NCI-H748 treated with DMSO at 0.1 percent for 48 hours (cell line): ENCODE measurements around the gene BEST4.
"Not testable (repeated sequence)": the region's sequence is repeated elsewhere in the genome, so short reads cannot be mapped to it uniquely, and the experiment has no call there.

Source experiments
- DNase-seq: peaks from one replicate; lab custom pipeline; 2025; lab: John Stamatoyannopoulos, UW

The BEST4 gene

DNA sequence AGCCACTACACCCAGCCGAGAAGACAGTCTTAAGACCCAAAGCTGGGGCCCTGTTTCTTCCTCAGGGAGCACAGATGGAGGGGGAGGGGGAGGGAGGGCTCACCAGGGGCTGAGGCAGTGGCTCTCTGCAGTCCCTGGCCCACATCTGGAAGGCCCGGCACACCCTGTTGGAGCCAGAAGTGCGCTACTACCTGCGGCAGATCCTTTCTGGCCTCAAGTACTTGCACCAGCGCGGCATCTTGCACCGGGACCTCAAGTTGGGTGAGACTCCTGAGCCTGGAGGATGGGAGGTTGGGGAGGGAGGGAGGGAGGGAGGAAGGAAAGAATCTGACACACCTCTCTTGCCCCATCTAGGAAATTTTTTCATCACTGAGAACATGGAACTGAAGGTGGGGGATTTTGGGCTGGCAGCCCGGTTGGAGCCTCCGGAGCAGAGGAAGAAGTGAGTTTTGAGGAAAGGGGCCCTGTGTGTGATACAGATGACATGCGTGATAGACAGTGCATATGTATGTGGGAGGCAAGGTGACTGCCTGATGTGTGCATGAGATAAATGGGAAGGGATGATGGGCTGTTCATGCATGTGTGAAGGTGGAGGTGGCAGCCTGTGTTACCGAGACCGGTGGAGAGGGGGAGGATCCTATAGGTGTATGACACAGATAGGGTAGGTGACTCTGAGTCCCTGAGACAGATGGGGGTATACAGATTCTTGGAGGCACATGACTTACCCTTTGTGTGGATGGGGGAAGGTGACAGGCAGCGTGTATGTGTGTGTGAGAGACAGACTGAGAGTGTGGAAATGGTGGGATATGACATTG, 13.7 kb upstream of the BEST4 start:
- DNase-seq = no peak

DNA sequence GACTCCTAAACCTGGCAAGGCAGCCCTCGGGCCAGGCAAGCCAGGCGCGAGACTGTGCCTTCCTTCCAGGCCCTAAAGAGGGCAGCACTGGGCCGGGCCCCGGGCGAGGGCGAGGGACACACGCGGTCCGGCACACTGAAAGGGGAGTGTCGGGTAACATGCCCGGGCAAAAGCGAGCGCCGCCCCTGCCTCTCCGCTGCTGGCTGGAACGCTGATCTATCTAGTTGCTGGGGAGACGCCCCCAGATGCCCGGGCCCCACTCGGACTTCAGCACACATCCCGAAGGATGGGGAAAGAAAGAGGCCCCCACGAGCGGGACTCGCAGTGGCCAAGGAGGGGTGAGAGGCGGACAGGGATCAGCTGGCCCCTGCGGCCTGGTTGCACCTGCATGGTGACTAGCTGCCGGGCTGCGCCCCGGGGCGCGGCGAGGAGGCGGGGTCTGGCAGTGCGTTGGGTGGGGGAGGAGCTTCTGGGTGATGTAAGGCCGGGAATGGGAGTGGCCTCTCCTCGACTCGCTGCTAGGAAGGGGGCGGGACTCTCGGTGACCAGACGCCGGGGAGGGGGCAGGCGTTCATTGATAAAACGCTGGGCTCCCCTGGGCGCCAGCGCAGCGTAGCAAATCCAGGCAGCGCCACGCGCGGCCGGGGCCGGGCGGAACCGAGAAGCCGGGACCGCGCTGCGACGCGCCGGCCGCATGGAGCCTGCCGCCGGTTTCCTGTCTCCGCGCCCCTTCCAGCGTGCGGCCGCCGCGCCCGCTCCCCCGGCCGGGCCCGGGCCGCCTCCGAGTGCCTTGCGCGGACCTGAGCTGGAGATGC, 12.0 kb upstream of the BEST4 start, which contains the start of gene PLK3:
Gene PLK3 (plus strand): TSS at position 608 of the 815 bp plus-strand sequence. CDS start 87 bp downstream, at position 695.
- peak; percentile 95 for DNase-seq

GRCh38 chr1:44798481-44799365, 10.8 kb upstream of the BEST4 start:
- DNase-seq = peak; percentile 69

GRCh38 chr1:44797886-44798285, 9.9 kb upstream of the BEST4 start:
- DNase-seq = not testable (repeated sequence)

DNA sequence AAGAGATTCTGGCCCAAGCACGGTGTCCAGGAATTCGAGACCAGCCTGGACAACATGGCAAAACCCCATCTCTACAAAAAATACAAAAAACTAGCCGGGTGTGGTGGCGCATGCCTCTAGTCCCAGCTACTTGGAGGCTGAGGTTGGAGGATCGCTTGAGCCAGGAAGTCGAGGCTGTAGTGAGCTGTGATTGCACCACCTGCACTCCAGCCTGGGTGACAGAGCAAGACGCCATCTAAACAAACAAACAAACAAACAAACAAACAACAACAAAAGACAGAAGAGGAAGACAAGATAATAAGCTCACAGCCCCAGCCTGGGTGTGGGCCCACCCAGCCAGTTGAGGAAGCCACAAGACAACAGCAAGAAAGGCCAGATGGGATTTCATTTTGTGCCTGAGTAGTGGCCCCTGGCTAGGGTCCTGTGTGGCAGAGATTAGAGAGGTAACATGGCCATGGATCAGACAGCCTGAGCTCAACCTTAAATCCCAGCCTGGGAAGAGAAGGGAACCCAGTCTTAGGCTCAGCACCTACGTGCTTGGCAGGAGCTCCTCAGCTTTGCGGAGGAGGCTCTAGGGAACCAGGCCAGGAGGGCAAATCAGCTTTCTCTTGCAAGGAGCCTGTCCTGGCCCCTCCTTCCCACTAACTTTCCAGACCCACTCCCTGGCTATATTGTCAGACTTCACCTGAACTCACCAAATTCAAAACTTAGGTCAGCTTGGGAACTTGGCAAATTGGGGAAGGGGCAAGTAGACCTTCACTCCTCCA, 4.9 kb upstream of the BEST4 start:
- DNase-seq = no peak

- DNase-seq = no peak
Measured at GRCh38 chr1:44790968-44791801, 3.2 kb upstream of the BEST4 start.

- DNase-seq = no peak
Measured at GRCh38 chr1:44787506-44787905, 464 bp downstream of the BEST4 start.

GRCh38 chr1:44786841-44787426, 1.0 kb downstream of the BEST4 start:
- DNase-seq = no peak

GRCh38 chr1:44786138-44786840, 1.7 kb downstream of the BEST4 start:
- no peak for DNase-seq

DNA sequence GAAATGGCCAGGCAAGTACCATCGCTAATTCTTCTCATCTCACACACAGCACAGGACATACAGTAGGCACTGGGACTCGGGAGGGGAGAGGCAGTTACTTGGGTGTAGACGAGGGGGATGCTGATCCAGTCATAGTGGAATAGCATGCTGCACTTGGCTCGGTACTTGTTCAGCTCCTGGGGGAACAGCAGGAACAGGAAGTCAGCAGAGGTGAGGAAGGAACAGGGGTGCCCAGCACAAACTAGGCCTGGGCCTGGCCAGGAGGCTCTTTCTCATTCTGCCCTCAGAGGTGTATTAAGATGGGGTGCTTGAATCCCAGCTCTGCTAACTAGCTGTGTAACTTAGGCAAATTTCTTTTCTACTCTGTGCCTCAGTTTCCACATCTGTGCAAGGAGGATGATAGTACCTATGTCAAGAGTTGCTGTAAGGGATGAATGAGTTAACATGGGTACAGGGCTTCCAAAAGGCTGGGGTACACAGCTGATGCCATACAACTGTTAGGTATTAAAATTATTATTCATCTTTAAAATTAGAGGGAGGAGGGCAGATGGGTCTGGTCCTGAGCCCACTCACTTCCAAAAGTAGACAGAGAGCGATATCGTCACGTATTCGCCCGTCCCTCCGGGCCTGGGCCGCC, 2.4 kb downstream of the BEST4 start:
- no peak for DNase-seq

DNA sequence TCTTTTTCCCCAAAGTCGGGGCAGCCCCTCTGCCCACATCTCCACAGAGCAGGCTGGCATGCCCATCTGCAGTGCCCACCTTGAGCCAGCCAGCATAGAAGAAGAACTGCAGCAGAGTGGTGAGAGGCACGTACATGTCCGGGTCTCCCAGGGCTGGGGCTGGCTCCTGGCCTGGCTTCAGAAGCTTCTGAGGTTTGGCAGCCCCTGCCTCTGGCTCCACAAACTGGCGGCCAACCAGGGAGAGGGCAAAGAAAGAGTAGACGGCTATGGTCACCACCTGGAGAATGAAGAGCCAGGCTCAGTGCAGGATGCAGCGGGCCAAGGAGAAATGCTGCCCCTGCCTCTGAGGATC, 3.0 kb downstream of the BEST4 start:
- no peak for DNase-seq

DNA sequence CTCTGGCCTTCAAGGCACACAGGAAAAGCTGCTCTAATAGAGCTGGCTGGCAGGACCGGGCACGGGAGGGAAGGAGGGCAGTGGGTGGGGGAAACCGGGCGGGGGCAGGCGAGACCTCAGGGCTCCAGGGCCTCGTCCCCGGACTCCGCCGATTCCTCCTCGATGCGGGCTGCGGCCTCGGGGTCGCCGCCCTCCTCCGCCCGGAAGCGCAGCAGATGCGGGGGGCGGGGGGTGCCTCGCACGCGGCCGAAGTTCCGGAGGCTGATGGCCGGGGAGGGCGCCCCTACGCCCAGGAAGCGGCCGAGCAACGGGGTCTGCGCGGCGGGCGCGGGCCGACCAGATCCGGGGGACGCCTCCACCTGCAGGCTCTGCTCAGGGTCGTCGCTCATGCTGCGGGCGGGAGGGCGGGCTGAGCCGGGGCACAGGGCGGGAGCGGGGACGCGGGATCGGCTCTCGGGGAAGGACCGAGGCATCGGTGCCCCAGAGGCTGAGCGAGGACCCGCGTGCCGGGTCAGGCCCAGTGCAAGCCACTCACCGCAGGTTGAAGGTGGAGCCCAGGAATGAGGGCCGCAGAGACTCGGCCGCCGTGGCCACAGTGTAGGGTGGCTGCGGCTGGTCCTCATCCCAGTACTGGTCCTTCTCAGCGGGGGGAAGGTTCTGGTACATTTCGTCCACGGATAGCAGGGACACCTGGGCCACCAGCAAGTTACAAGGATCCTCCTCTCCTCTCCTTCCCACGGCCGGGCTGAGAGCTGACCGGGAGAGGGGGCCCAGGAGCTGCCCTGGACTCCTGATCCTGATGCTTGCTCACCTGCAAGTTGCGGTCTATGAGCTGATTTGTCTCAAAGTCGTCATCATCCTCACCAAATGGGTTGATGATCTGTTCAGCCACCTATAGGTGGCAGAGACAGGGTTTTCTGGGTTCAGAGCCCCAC, 3.6 kb downstream of the BEST4 start:
- no peak for DNase-seq

GRCh38 chr1:44783697-44784093, 4.3 kb downstream of the BEST4 start:
- no peak for DNase-seq

GRCh38 chr1:44780583-44781121, 7.3 kb downstream of the BEST4 start:
- DNase-seq = no peak

GRCh38 chr1:44778705-44779576, 9.0 kb downstream of the BEST4 start:
- no peak for DNase-seq

- DNase-seq = no peak
Measured at GRCh38 chr1:44777969-44778635, 9.9 kb downstream of the BEST4 start.
